H9 (cell line): ENCODE data around the gene GABBR2. TPM values are rescaled to one million over a fixed set of nuclear protein-coding genes. Genes with fewer than 3 reads are reported as not detected.

Source experiments
- DNase-seq: peaks from one replicate; pipeline ENCODE4 v3.0.0-alpha.2; 2017
- H2AFZ ChIP-seq: one replicate; pipeline ENCODE4 v1.6.1; 2013; ENCODE audit warnings: mild to moderate bottlenecking, low read length, control low read depth, moderate library complexity
- H2AK5ac ChIP-seq: 2 replicates; pipeline ENCODE4 v1.6.1; 2013; ENCODE audit warnings: low read length, control low read depth, mixed read lengths; ENCODE audit not compliant: insufficient read length
- H2BK120ac ChIP-seq: one replicate; pipeline ENCODE4 v1.6.1; 2013; ENCODE audit warnings: low read depth, mild to moderate bottlenecking, low read length, control low read depth, inconsistent platforms; ENCODE audit not compliant: poor library complexity, severe bottlenecking
- H2BK12ac ChIP-seq: 2 replicates; pipeline ENCODE4 v1.6.1; 2013; ENCODE audit warnings: low read length, control low read depth, mixed read lengths, low read depth; ENCODE audit not compliant: insufficient read length
- H2BK15ac ChIP-seq: 2 replicates; pipeline ENCODE4 v1.6.1; 2013; ENCODE audit warnings: low read depth, low read length, control low read depth
- H2BK20ac ChIP-seq: one replicate; pipeline ENCODE4 v1.6.1; 2013; ENCODE audit warnings: low read depth, mild to moderate bottlenecking, low read length, control low read depth, inconsistent platforms; ENCODE audit not compliant: poor library complexity, severe bottlenecking
- H2BK5ac ChIP-seq: 2 replicates; pipeline ENCODE4 v1.6.1; 2013; ENCODE audit warnings: low read length, control low read depth, mixed read lengths; ENCODE audit not compliant: insufficient read length
- H3K14ac ChIP-seq: 2 replicates; pipeline ENCODE4 v1.6.1; 2013; ENCODE audit warnings: low read length, control low read depth; ENCODE audit not compliant: insufficient read depth
- H3K18ac ChIP-seq: 2 replicates; pipeline ENCODE4 v1.6.1; 2013; ENCODE audit warnings: low read depth, mild to moderate bottlenecking, mixed read lengths, low read length, control low read depth; ENCODE audit not compliant: insufficient read length
- H3K23ac ChIP-seq: 2 replicates; pipeline ENCODE4 v1.6.1; 2013; ENCODE audit warnings: low read length, control low read depth, mixed read lengths, low read depth; ENCODE audit not compliant: insufficient read length
- H3K23me2 ChIP-seq: 2 replicates; pipeline ENCODE4 v1.6.1; 2013; ENCODE audit warnings: low read depth, mild to moderate bottlenecking, mixed read lengths, low read length, control low read depth; ENCODE audit not compliant: insufficient read length, poor library complexity, severe bottlenecking
- H3K27ac ChIP-seq: 2 replicates; pipeline ENCODE4 v1.5.1; 2013; ENCODE audit warnings: low read length, control low read depth, mixed read lengths, low read depth; ENCODE audit not compliant: insufficient read length
- H3K27me3 ChIP-seq: 2 replicates; pipeline ENCODE4 v1.6.1; 2013; ENCODE audit warnings: low read length, control low read depth, inconsistent platforms; ENCODE audit not compliant: insufficient read depth
- H3K4ac ChIP-seq: 2 replicates; pipeline ENCODE4 v1.6.1; 2013; ENCODE audit warnings: low read depth, mild to moderate bottlenecking, control low read depth, inconsistent platforms, low read length, moderate library complexity
- H3K4me1 ChIP-seq: 2 replicates; pipeline ENCODE4 v1.6.1; 2013; ENCODE audit warnings: low read length, control low read depth, inconsistent platforms; ENCODE audit not compliant: insufficient read depth
- H3K4me2 ChIP-seq: 2 replicates; pipeline ENCODE4 v1.6.1; 2013; ENCODE audit warnings: low read length, control low read depth, mixed read lengths; ENCODE audit not compliant: insufficient read length, insufficient read depth
- H3K56ac ChIP-seq: 2 replicates; pipeline ENCODE4 v1.6.1; 2013; ENCODE audit warnings: low read depth, mild to moderate bottlenecking, mixed read lengths, low read length, control low read depth; ENCODE audit not compliant: insufficient read length
- H3K79me1 ChIP-seq: 2 replicates; pipeline ENCODE4 v1.6.1; 2013; ENCODE audit warnings: low read depth, mild to moderate bottlenecking, moderate library complexity, low read length, control low read depth, inconsistent platforms; ENCODE audit not compliant: insufficient read depth, poor library complexity, severe bottlenecking
- H3K79me2 ChIP-seq: 2 replicates; pipeline ENCODE4 v1.6.1; 2013; ENCODE audit warnings: low read length, control low read depth, inconsistent platforms; ENCODE audit not compliant: insufficient read depth
- H3K9ac ChIP-seq: 2 replicates; pipeline ENCODE4 v1.6.1; 2013; ENCODE audit warnings: low read length, control low read depth, mixed read lengths; ENCODE audit not compliant: insufficient read length; ENCODE audit errors: extremely low read depth
- H3K9me3 ChIP-seq: one replicate; pipeline ENCODE4 v1.6.1; 2013; ENCODE audit warnings: low read depth, low read length, inconsistent platforms; ENCODE audit not compliant: control insufficient read depth
- H3T11ph ChIP-seq: one replicate; pipeline ENCODE4 v1.6.1; 2013; ENCODE audit warnings: mild to moderate bottlenecking, low read length, control low read depth, inconsistent platforms
- H4K20me1 ChIP-seq: one replicate; pipeline ENCODE4 v1.6.1; 2013; ENCODE audit not compliant: control insufficient read depth, insufficient read length, insufficient read depth
- H4K5ac ChIP-seq: 2 replicates; pipeline ENCODE4 v1.6.1; 2013; ENCODE audit warnings: low read depth, mild to moderate bottlenecking, mixed read lengths, low read length, control low read depth; ENCODE audit not compliant: insufficient read length
- H4K8ac ChIP-seq: replicated peaks from 2 replicates; pipeline ENCODE4 v1.6.1; 2013; ENCODE audit warnings: low read length, control low read depth, mixed read lengths, low read depth; ENCODE audit not compliant: insufficient read length
- H4K91ac ChIP-seq: 2 replicates; pipeline ENCODE4 v1.6.1; 2013; ENCODE audit warnings: low read depth, mild to moderate bottlenecking, moderate library complexity, mixed read lengths, low read length, control low read depth; ENCODE audit not compliant: insufficient read length
- H3K27ac Mint-ChIP-seq, 3 experiments: 2 replicates in 2 of 3; 3 replicates in 1 of 3; pipeline ENCODE4 v1.8.0; 2020 to 2021; ENCODE audit warnings: mixed read lengths in 3 of 3, mild to moderate bottlenecking in 1 of 3, moderate library complexity in 1 of 3
- H3K27me3 Mint-ChIP-seq: 2 replicates; pipeline ENCODE4 v1.8.0; 2021; ENCODE audit warnings: low read depth, mild to moderate bottlenecking, moderate library complexity, mixed read lengths
- H3K36me3 Mint-ChIP-seq, 3 experiments: 2 replicates in 2 of 3; 3 replicates in 1 of 3; pipeline ENCODE4 v1.8.0; 2020 to 2021; ENCODE audit warnings: low read depth in 3 of 3, mixed read lengths in 3 of 3; ENCODE audit not compliant: insufficient read depth in 1 of 3
- H3K4me1 Mint-ChIP-seq, 2 experiments: 2 replicates each; pipeline ENCODE4 v1.8.0; 2020; ENCODE audit warnings: mixed read lengths in 2 of 2
- H3K4me3 Mint-ChIP-seq, 2 experiments: 2 replicates in 1 of 2; 3 replicates in 1 of 2; pipeline ENCODE4 v1.8.0; 2020 to 2021; ENCODE audit warnings: mild to moderate bottlenecking in 2 of 2, mixed read lengths in 2 of 2, moderate library complexity in 1 of 2
- H3K9me3 Mint-ChIP-seq, 2 experiments: 2 replicates in 1 of 2; 3 replicates in 1 of 2; pipeline ENCODE4 v1.8.0; 2020; ENCODE audit warnings: mild to moderate bottlenecking in 2 of 2, mixed read lengths in 2 of 2, moderate library complexity in 1 of 2
- WGBS: extraction: QIAGEN DNeasy Blood & Tissue Kit; methylation state at CpG from one replicate; pipeline ENCODE4 v1.1.7; 2013; ENCODE audit warnings: missing lambda C conversion rate, low lambda C conversion rate, mixed read lengths; ENCODE audit not compliant: insufficient read length; ENCODE audit errors: extremely low coverage; 5-methylcytosine and 5-hydroxymethylcytosine counted together
- total RNA-seq: library from RNA; stranded (reverse); gene quantifications from 2 replicates; pipeline ENCODE4 v1.2.1, GENCODE V29; 2021
- TF ChIP-seq, protein P1 (sequence below): fragments of 200-600 bp; sonication (generic); conservative IDR thresholded peaks from 3 replicates; pipeline ENCODE4 v1.8.0; 2021; ENCODE audit warnings: antibody characterized with exemption, mild to moderate bottlenecking

Gene GABBR2
- total RNA-seq, 1 experiment from 2014 or later = 0.66 TPM

DNA sequence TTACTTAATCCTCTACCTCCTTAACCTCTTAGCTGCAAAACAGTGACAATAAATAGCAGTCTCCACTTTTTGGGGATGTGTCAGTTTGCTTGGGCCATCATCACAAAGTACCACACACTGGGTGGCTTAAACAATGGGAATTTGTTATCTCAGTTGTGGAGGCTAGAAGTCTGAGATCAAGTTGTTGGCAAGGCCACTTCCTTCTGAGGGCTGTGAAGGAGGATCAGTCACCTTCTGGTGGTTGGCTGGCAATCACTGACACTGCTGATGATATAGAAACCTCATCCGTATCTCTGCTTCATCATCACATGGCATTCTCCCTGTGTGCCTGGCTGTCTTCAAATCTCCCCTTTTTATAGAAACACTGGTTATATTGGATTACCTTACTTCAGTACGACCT lies 266.2 kb downstream of the GABBR2 start:
- Histone ChIP-seq H2BK120ac (no peak overlapping the region), H3T11ph (no peak overlapping the region), H3K4ac (no peak overlapping the region), H3K27ac (no peak overlapping the region), H4K91ac (no peak overlapping the region), H3K4me2 (no peak overlapping the region), H4K20me1 (no peaks in the 10 kb centered on the region), H3K9ac (no peak overlapping the region), H3K9me3 (no peaks in the 10 kb centered on the region), H2BK15ac (no peak overlapping the region), H2BK20ac (no peak overlapping the region), H2AK5ac (no peak overlapping the region), H3K23me2 (no peaks in the 10 kb centered on the region), H3K18ac (no peak overlapping the region), H3K56ac (no peak overlapping the region), H3K4me1 (no peaks in the 10 kb centered on the region), H3K14ac (no peak overlapping the region), H3K23ac (no peak overlapping the region), H2BK12ac (no peak overlapping the region), H4K5ac (no peak overlapping the region), H3K79me2 (no peaks in the 10 kb centered on the region), H3K79me1 (no peaks in the 10 kb centered on the region), H2BK5ac (no peak overlapping the region), H3K27me3 (no peaks in the 10 kb centered on the region), H4K8ac (no peak overlapping the region), H2AFZ (no peak overlapping the region)
- Mint-ChIP-seq H3K9me3 (no peaks in the 10 kb centered on the region), H3K27me3 (peaks cover 4% of the 10 kb centered on the region), H3K4me1 (peaks cover 6 to 10% of the 10 kb centered on the region in 2 experiments), H3K36me3 (no peaks in the 10 kb centered on the region), H3K4me3 (no peak overlapping the region), H3K27ac (no peak overlapping the region)
- TF ChIP-seq, protein P1, sequence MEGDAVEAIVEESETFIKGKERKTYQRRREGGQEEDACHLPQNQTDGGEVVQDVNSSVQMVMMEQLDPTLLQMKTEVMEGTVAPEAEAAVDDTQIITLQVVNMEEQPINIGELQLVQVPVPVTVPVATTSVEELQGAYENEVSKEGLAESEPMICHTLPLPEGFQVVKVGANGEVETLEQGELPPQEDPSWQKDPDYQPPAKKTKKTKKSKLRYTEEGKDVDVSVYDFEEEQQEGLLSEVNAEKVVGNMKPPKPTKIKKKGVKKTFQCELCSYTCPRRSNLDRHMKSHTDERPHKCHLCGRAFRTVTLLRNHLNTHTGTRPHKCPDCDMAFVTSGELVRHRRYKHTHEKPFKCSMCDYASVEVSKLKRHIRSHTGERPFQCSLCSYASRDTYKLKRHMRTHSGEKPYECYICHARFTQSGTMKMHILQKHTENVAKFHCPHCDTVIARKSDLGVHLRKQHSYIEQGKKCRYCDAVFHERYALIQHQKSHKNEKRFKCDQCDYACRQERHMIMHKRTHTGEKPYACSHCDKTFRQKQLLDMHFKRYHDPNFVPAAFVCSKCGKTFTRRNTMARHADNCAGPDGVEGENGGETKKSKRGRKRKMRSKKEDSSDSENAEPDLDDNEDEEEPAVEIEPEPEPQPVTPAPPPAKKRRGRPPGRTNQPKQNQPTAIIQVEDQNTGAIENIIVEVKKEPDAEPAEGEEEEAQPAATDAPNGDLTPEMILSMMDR = no peak
- no CpG with 5 or more reads among the region's 2 CpGs for WGBS
- no peak for DNase-seq
